Subcutaneous abdominal adipose tissue (tissue), 5 donors: ENCODE results near the gene ULK3.

Experiments
- H3K27ac ChIP-seq: one replicate; pipeline ENCODE4 v1.7.0; 2013; ENCODE audit warnings: low read depth, mild to moderate bottlenecking, inconsistent platforms, low read length, moderate library complexity
- H3K27me3 ChIP-seq, 5 donors: one replicate each; pipeline ENCODE4 v1.7.0; 2013; ENCODE audit warnings: low read length in 5 of 5, inconsistent platforms in 1 of 5; ENCODE audit not compliant: control insufficient read depth in 5 of 5, insufficient read depth in 4 of 5
- H3K36me3 ChIP-seq, 5 donors: one replicate each; pipeline ENCODE4 v1.7.0; 2013; ENCODE audit warnings: low read length in 5 of 5; ENCODE audit not compliant: control insufficient read depth in 5 of 5, insufficient read depth in 5 of 5
- H3K4me1 ChIP-seq, 5 donors: one replicate each; pipeline ENCODE4 v1.7.0; 2013; ENCODE audit warnings: low read length in 5 of 5, mild to moderate bottlenecking in 3 of 5, moderate library complexity in 1 of 5; ENCODE audit not compliant: control insufficient read depth in 5 of 5, insufficient read depth in 5 of 5
- H3K4me3 ChIP-seq, 5 donors: one replicate each; pipeline ENCODE4 v1.7.0; 2013; ENCODE audit warnings: low read length in 5 of 5, low read depth in 1 of 5
- H3K9ac ChIP-seq, 5 donors: one replicate each; pipeline ENCODE4 v1.7.0; 2013; ENCODE audit warnings: low read length in 5 of 5, mild to moderate bottlenecking in 4 of 5, moderate library complexity in 3 of 5
- H3K9me3 ChIP-seq, 5 donors: one replicate each; pipeline ENCODE4 v1.7.0; 2013; ENCODE audit warnings: low read length in 5 of 5; ENCODE audit not compliant: control insufficient read depth in 5 of 5
- donor health status: healthy.
- donor health status: healthy.
- donor health status: healthy.
- donor health status: healthy.
- donor health status: healthy.

Gene ULK3

GRCh38 chr15:74788683-74789151 lies 54.2 kb downstream of the ULK3 start:
- Histone ChIP-seq H3K4me1 (peaks cover 30 to 97% (median 95%) of the 10 kb centered on the region in 5 donors), H3K27ac (no peak overlapping the region)

GRCh38 chr15:74788042-74788682 lies 54.8 kb downstream of the ULK3 start:
- Histone ChIP-seq H3K27ac (no peak overlapping the region), H3K9me3 (no peaks in the 10 kb centered on the region), H3K36me3 (peaks cover 0 to 2% (median 0%) of the 10 kb centered on the region in 5 donors), H3K4me3 (peak overlapping the region in 4 of 5 donors; percentile 8 to 38 (median 22)), H3K9ac (no peak overlapping the region), H3K27me3 (no peaks in the 10 kb centered on the region), H3K4me1 (peaks cover 33 to 99% (median 97%) of the 10 kb centered on the region in 5 donors)

More at GRCh38 chr15:74788683-74789151, 54.2 kb downstream of the ULK3 start:
- H3K9ac ChIP-seq: peak overlapping the region in 1 of 5 donors; percentile 5
- no peaks in the 10 kb centered on the region for H3K9me3 ChIP-seq
- H3K36me3 ChIP-seq: peaks cover 0 to 2% (median 0%) of the 10 kb centered on the region in 5 donors
- H3K27me3 ChIP-seq: no peaks in the 10 kb centered on the region
- peak overlapping the region in 2 of 5 donors; percentile 7 to 35 for H3K4me3 ChIP-seq

GRCh38 chr15:74787251-74788041 lies 55.5 kb downstream of the ULK3 start:
- H3K4me1 ChIP-seq: peaks cover 37 to 99% (median 96%) of the 10 kb centered on the region in 5 donors
- H3K4me3 ChIP-seq: peak overlapping the region in 2 of 5 donors; percentile 26 to 38

GRCh38 chr15:74786551-74787165 lies 56.3 kb downstream of the ULK3 start:
- peak overlapping the region in 2 of 5 donors; percentile 41 to 54 for H3K9ac ChIP-seq
- no peaks in the 10 kb centered on the region for H3K27me3 ChIP-seq
- H3K4me3 ChIP-seq: peak overlapping the region in 1 of 5 donors; percentile 29
- H3K36me3 ChIP-seq: peaks cover 0 to 2% (median 0%) of the 10 kb centered on the region in 5 donors
- H3K27ac ChIP-seq: peak overlapping the region; percentile 41
- H3K9me3 ChIP-seq: no peaks in the 10 kb centered on the region
- H3K4me1 ChIP-seq: peaks cover 37 to 92% (median 89%) of the 10 kb centered on the region in 5 donors

More at GRCh38 chr15:74787251-74788041, 55.5 kb downstream of the ULK3 start:
- H3K9ac ChIP-seq: peak overlapping the region in 2 of 5 donors; percentile 41 to 54
- no peaks in the 10 kb centered on the region for H3K9me3 ChIP-seq
- no peak overlapping the region for H3K27ac ChIP-seq
- no peaks in the 10 kb centered on the region for H3K27me3 ChIP-seq
- peaks cover 0 to 2% (median 0%) of the 10 kb centered on the region in 5 donors for H3K36me3 ChIP-seq
